ENCODE data around the gene LPCAT4. TPM values are rescaled to one million over a fixed set of nuclear protein-coding genes. Genes with fewer than 3 reads are reported as not detected.
"Not testable (repeated sequence)": the region's sequence is repeated elsewhere in the genome, so short reads cannot be mapped to it uniquely, and the experiment has no call there.

Gene LPCAT4, protein sequence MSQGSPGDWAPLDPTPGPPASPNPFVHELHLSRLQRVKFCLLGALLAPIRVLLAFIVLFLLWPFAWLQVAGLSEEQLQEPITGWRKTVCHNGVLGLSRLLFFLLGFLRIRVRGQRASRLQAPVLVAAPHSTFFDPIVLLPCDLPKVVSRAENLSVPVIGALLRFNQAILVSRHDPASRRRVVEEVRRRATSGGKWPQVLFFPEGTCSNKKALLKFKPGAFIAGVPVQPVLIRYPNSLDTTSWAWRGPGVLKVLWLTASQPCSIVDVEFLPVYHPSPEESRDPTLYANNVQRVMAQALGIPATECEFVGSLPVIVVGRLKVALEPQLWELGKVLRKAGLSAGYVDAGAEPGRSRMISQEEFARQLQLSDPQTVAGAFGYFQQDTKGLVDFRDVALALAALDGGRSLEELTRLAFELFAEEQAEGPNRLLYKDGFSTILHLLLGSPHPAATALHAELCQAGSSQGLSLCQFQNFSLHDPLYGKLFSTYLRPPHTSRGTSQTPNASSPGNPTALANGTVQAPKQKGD
- 10 to 100 TPM; 24.1 to 44.9 (median 39.7) TPM for total RNA-seq
- polyA plus RNA-seq = 36.8 TPM
- long read RNA-seq, donor 1, transcript LPCAT4-201 (14 exons, 2,262 nt) = major isoform, 18 of 34 reads
- long read RNA-seq, donor 1, partial matches to known transcripts = 10 of 34 reads
- long read RNA-seq, donor 1, other reads (novel, unspliced or antisense) = 6 of 34 reads
- long read RNA-seq, donor 2, transcript LPCAT4-201 (14 exons, 2,262 nt) = major isoform, 10 of 15 reads
- long read RNA-seq, donor 2, partial matches to known transcripts = 3 of 15 reads
- long read RNA-seq, donor 2, other reads (novel, unspliced or antisense) = 2 of 15 reads
- long read RNA-seq, donor 3, transcript LPCAT4-201 (14 exons, 2,262 nt) = major isoform, 5 of 18 reads
- long read RNA-seq, donor 3, partial matches to known transcripts = 9 of 18 reads
- long read RNA-seq, donor 3, other reads (novel, unspliced or antisense) = 4 of 18 reads
- long read RNA-seq, donor 4, transcript LPCAT4-201 (14 exons, 2,262 nt) = major isoform, 8 of 13 reads
- long read RNA-seq, donor 4, partial matches to known transcripts = 3 of 13 reads
- long read RNA-seq, donor 4, other reads (novel, unspliced or antisense) = 2 of 13 reads

- DNase-seq = peak; percentile 91 to 96 (median 95)
- Histone ChIP-seq H3K27ac (ENCODE audit: low read length) (peak within 1 kb of the TSS; percentile 88), H3K27me3 (ENCODE audit: control insufficient read depth, insufficient read depth) (no peaks in the 10 kb centered on the region), H3K9me3 (ENCODE audit: control insufficient read depth, low read length) (no peaks in the 10 kb centered on the region), H3K4me1 (ENCODE audit: control insufficient read depth, insufficient read depth, low read length) (peaks cover 3% of the 10 kb centered on the region), H3K4me3 (ENCODE audit: low read length) (peak within 1 kb of the TSS; percentile 54)
- ATAC-seq = peak; percentile 93 to 96
- intact Hi-C loops (cut with DNase I) = loop anchor here in 2 of 4 donors (5.0 to 10.0 kb wide), 2 partner anchors 123 to 125 kb away; no protein-coding TSS in a partner anchor
- under 1% methylated on average over 80 of the region's 80 CpGs for WGBS
Observed at GRCh38 chr15:34367101-34368081, at the start of gene LPCAT4. TSS of gene LPCAT4 (minus strand) at chr15:34367196. CDS start at chr15:34367100, 96 bp downstream.

DNA sequence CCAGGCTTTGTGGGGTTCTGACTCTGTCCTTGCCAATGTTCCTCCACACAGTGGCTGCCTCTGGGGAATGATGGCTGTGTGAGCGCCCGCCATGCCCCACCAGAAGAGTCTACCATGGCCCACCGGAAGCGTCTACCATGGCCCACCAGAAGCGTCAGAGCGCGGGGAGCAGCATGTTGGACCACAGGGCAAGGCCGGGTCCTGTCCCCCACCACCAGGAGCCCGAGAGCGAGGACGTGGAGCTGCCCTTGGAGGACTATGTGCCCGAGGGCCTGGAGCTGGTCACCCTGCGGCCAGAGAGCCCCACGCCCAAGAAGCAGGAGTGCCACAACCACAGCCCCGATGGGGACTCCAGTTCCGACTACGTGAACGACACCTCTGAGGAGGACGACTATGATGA, 42.5 kb upstream of the LPCAT4 start:
- H3K4me3 ChIP-seq (ENCODE audit: low read length); H3K27me3 ChIP-seq (ENCODE audit: control insufficient read depth, insufficient read depth); H3K27ac ChIP-seq (ENCODE audit: low read length); H3K9me3 ChIP-seq (ENCODE audit: control insufficient read depth, low read length); intact Hi-C loops (cut with DNase I); DNase-seq; ATAC-seq; H3K4me1 ChIP-seq (ENCODE audit: control insufficient read depth, insufficient read depth, low read length): not testable (repeated sequence)
- 94% methylated on average over 10 of the region's 19 CpGs for WGBS

- 65% methylated on average over 3 of the region's 10 CpGs for WGBS
- H3K9me3 ChIP-seq (ENCODE audit: control insufficient read depth, low read length); ATAC-seq; intact Hi-C loops (cut with DNase I); H3K4me3 ChIP-seq (ENCODE audit: low read length); H3K4me1 ChIP-seq (ENCODE audit: control insufficient read depth, insufficient read depth, low read length); DNase-seq; H3K27ac ChIP-seq (ENCODE audit: low read length); H3K27me3 ChIP-seq (ENCODE audit: control insufficient read depth, insufficient read depth): not testable (repeated sequence)
Observed at GRCh38 chr15:34408973-34409372, 42.0 kb upstream of the LPCAT4 start.

DNA sequence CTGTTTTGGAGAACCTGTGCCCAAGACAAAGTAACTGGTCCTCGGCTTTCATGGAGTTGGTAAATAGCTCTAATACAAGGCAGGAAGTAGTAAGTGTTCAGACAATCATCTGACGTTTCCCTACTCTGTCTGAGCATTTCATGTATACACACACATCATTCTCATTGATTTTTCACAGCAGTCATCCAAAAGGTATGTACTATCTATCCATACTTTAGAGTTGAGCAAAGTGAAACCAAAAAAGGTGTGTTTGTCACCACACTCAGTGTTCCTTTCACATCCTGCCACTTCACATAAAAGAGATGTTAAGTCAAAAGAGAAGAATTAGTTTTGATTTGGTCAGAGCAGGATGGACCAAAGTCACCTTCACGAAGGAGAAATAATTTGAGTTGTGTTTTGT, 36.9 kb upstream of the LPCAT4 start:
- DNase-seq; intact Hi-C loops (cut with DNase I); H3K9me3 ChIP-seq (ENCODE audit: control insufficient read depth, low read length); H3K27ac ChIP-seq (ENCODE audit: low read length); H3K4me1 ChIP-seq (ENCODE audit: control insufficient read depth, insufficient read depth, low read length); H3K4me3 ChIP-seq (ENCODE audit: low read length); ATAC-seq; H3K27me3 ChIP-seq (ENCODE audit: control insufficient read depth, insufficient read depth): not testable (repeated sequence)
- no CpG with 5 or more reads among the region's 3 CpGs for WGBS

GRCh38 chr15:34403160-34403598, 36.2 kb upstream of the LPCAT4 start:
- H3K4me1 ChIP-seq (ENCODE audit: control insufficient read depth, insufficient read depth, low read length); H3K27ac ChIP-seq (ENCODE audit: low read length); ATAC-seq; H3K4me3 ChIP-seq (ENCODE audit: low read length); DNase-seq; H3K9me3 ChIP-seq (ENCODE audit: control insufficient read depth, low read length); intact Hi-C loops (cut with DNase I); H3K27me3 ChIP-seq (ENCODE audit: control insufficient read depth, insufficient read depth): not testable (repeated sequence)
- WGBS = 95% methylated on average over 1 of the region's 4 CpGs

DNA sequence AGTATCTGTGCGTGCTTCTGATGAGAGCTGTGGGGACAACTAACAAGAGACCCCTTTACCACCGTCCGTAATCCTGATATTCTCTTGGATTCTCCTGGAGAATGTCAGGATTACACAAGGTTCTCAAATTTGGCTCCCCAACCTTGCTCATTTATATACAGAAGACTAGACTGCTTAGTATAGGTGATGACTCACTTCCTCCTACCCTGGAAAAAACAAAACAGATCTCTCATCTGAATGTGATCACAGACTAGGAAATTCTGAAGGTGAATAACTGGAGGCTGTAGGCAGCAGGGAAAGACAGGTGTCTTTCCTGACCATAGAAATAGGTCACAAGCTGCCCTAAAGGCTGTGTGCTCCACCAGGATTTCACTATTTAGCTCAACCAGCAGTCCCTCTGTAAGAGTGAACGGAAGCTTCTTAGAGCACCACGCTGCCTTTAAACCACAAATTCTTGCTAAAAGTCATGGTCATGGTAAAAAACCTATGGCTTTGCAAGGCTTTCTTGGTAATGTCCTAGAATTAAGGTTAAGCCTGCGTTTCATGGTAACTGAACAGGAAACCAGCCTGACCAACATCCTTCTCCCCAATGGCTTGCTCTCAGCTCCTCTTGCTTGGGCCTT, 30.8 kb upstream of the LPCAT4 start:
- H3K9me3 ChIP-seq (ENCODE audit: control insufficient read depth, low read length); H3K4me1 ChIP-seq (ENCODE audit: control insufficient read depth, insufficient read depth, low read length); H3K27ac ChIP-seq (ENCODE audit: low read length); ATAC-seq; H3K4me3 ChIP-seq (ENCODE audit: low read length); H3K27me3 ChIP-seq (ENCODE audit: control insufficient read depth, insufficient read depth); intact Hi-C loops (cut with DNase I); DNase-seq: not testable (repeated sequence)
- 91% methylated on average over 3 of the region's 6 CpGs for WGBS

DNA sequence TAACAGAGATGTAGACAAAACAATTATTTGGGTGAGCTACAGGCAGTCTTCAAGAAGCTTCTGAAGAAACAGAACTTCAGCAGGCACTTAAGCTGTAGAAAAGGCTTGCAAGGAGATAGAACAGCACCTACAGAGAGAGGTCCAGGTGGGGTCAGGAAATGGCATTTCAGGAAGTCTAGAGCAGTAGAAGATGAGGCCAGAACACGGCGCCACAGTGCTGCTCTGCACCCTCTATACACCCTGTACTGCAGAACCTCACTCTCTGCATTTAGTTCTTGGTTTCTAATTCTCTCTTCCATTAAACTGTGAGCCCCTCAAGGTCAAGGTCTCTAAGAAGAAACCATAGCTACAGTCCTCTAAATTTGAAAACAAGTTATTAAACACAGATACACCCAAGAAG, 26.0 kb upstream of the LPCAT4 start:
- H3K27ac ChIP-seq (ENCODE audit: low read length); H3K4me1 ChIP-seq (ENCODE audit: control insufficient read depth, insufficient read depth, low read length); DNase-seq; H3K27me3 ChIP-seq (ENCODE audit: control insufficient read depth, insufficient read depth); intact Hi-C loops (cut with DNase I); H3K9me3 ChIP-seq (ENCODE audit: control insufficient read depth, low read length); H3K4me3 ChIP-seq (ENCODE audit: low read length); ATAC-seq: not testable (repeated sequence)
- WGBS = no CpG with 5 or more reads among the region's 2 CpGs

DNA sequence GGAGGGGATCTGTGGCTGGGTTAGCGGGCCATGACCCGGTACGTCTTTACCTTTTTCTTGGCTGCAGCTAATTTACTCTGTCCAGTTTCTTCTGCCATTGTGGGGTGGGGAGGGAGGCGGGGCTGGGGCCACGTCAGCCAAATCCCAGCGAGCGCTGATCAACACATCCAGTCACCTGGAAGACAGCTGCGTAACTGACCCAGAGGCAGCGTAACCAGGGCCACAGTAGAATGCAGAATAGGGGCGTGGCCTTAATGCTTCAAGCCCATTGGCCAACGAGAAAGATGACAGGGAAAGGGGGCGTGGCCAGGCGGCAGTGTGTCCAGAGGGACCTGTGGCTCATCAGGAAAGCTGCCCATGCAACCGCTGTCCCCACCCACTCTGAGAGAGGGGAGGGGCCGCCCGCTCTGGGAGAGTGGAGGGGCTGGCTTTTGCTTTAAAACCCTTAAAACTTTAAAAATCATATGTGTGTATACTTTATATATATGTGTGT, 22.6 kb upstream of the LPCAT4 start:
- H3K27me3 ChIP-seq (ENCODE audit: control insufficient read depth, insufficient read depth); H3K4me3 ChIP-seq (ENCODE audit: low read length); ATAC-seq; DNase-seq; H3K9me3 ChIP-seq (ENCODE audit: control insufficient read depth, low read length); H3K4me1 ChIP-seq (ENCODE audit: control insufficient read depth, insufficient read depth, low read length); intact Hi-C loops (cut with DNase I); H3K27ac ChIP-seq (ENCODE audit: low read length): not testable (repeated sequence)
- WGBS = no CpG with 5 or more reads among the region's 16 CpGs

DNA sequence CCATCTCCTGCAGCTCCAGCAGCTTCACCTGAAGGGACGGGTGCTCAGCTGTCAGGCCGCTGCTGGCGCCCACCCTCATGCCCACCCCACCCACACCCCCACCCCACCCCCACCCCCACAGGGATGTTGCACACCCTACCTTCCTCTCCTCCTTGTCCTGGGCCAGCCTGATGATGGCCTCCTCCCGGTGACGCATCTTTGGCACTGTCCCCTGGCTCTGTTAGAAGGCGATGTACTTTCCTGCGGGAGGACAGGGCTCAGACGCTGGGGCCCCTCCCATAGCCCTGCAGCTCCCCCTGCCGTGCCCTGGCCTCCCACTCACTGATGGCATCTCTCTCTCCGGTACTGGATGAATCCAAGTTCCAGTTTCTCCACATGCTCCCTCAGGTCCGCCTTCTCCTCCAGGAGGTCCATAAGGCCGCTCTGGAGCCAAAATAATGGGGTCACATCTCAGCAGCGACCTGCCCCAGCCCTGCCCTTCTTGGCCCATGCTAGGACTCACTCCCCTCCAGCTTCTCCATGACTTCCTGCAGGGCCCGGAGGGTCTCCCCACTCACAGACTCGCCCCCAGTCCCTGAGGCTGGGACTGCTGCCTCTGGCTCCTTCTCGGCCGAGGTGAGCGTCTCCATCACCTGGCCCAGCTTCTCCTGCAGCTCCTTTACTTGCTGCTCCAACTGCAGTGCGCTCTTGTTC, 15.0 kb upstream of the LPCAT4 start:
- peak in 1 of 2 donors; percentile 56 for ATAC-seq
- DNase-seq; H3K27ac ChIP-seq (ENCODE audit: low read length); H3K4me3 ChIP-seq (ENCODE audit: low read length); intact Hi-C loops (cut with DNase I); H3K9me3 ChIP-seq (ENCODE audit: control insufficient read depth, low read length); H3K4me1 ChIP-seq (ENCODE audit: control insufficient read depth, insufficient read depth, low read length); H3K27me3 ChIP-seq (ENCODE audit: control insufficient read depth, insufficient read depth): not testable (repeated sequence)
- WGBS = no CpG with 5 or more reads among the region's 19 CpGs
